H9 (cell line): ENCODE data around the gene PRUNE2. TPM values are rescaled to one million over a fixed set of nuclear protein-coding genes. Genes with fewer than 3 reads are reported as not detected.

ENCODE experiments used
- DNase-seq: peaks from one replicate; pipeline ENCODE4 v3.0.0-alpha.2; 2017
- H2AFZ ChIP-seq: one replicate; pipeline ENCODE4 v1.6.1; 2013; ENCODE audit warnings: mild to moderate bottlenecking, low read length, control low read depth, moderate library complexity
- H2AK5ac ChIP-seq: 2 replicates; pipeline ENCODE4 v1.6.1; 2013; ENCODE audit warnings: low read length, control low read depth, mixed read lengths; ENCODE audit not compliant: insufficient read length
- H2BK120ac ChIP-seq: one replicate; pipeline ENCODE4 v1.6.1; 2013; ENCODE audit warnings: low read depth, mild to moderate bottlenecking, low read length, control low read depth, inconsistent platforms; ENCODE audit not compliant: poor library complexity, severe bottlenecking
- H2BK12ac ChIP-seq: 2 replicates; pipeline ENCODE4 v1.6.1; 2013; ENCODE audit warnings: low read length, control low read depth, mixed read lengths, low read depth; ENCODE audit not compliant: insufficient read length
- H2BK15ac ChIP-seq: 2 replicates; pipeline ENCODE4 v1.6.1; 2013; ENCODE audit warnings: low read depth, low read length, control low read depth
- H2BK20ac ChIP-seq: one replicate; pipeline ENCODE4 v1.6.1; 2013; ENCODE audit warnings: low read depth, mild to moderate bottlenecking, low read length, control low read depth, inconsistent platforms; ENCODE audit not compliant: poor library complexity, severe bottlenecking
- H2BK5ac ChIP-seq: 2 replicates; pipeline ENCODE4 v1.6.1; 2013; ENCODE audit warnings: low read length, control low read depth, mixed read lengths; ENCODE audit not compliant: insufficient read length
- H3K14ac ChIP-seq: 2 replicates; pipeline ENCODE4 v1.6.1; 2013; ENCODE audit warnings: low read length, control low read depth; ENCODE audit not compliant: insufficient read depth
- H3K18ac ChIP-seq: 2 replicates; pipeline ENCODE4 v1.6.1; 2013; ENCODE audit warnings: low read depth, mild to moderate bottlenecking, mixed read lengths, low read length, control low read depth; ENCODE audit not compliant: insufficient read length
- H3K23ac ChIP-seq: 2 replicates; pipeline ENCODE4 v1.6.1; 2013; ENCODE audit warnings: low read length, control low read depth, mixed read lengths, low read depth; ENCODE audit not compliant: insufficient read length
- H3K23me2 ChIP-seq: 2 replicates; pipeline ENCODE4 v1.6.1; 2013; ENCODE audit warnings: low read depth, mild to moderate bottlenecking, mixed read lengths, low read length, control low read depth; ENCODE audit not compliant: insufficient read length, poor library complexity, severe bottlenecking
- H3K27ac ChIP-seq: 2 replicates; pipeline ENCODE4 v1.5.1; 2013; ENCODE audit warnings: low read length, control low read depth, mixed read lengths, low read depth; ENCODE audit not compliant: insufficient read length
- H3K27me3 ChIP-seq: 2 replicates; pipeline ENCODE4 v1.6.1; 2013; ENCODE audit warnings: low read length, control low read depth, inconsistent platforms; ENCODE audit not compliant: insufficient read depth
- H3K4ac ChIP-seq: 2 replicates; pipeline ENCODE4 v1.6.1; 2013; ENCODE audit warnings: low read depth, mild to moderate bottlenecking, control low read depth, inconsistent platforms, low read length, moderate library complexity
- H3K4me1 ChIP-seq: 2 replicates; pipeline ENCODE4 v1.6.1; 2013; ENCODE audit warnings: low read length, control low read depth, inconsistent platforms; ENCODE audit not compliant: insufficient read depth
- H3K4me2 ChIP-seq: 2 replicates; pipeline ENCODE4 v1.6.1; 2013; ENCODE audit warnings: low read length, control low read depth, mixed read lengths; ENCODE audit not compliant: insufficient read length, insufficient read depth
- H3K56ac ChIP-seq: 2 replicates; pipeline ENCODE4 v1.6.1; 2013; ENCODE audit warnings: low read depth, mild to moderate bottlenecking, mixed read lengths, low read length, control low read depth; ENCODE audit not compliant: insufficient read length
- H3K79me1 ChIP-seq: 2 replicates; pipeline ENCODE4 v1.6.1; 2013; ENCODE audit warnings: low read depth, mild to moderate bottlenecking, moderate library complexity, low read length, control low read depth, inconsistent platforms; ENCODE audit not compliant: insufficient read depth, poor library complexity, severe bottlenecking
- H3K79me2 ChIP-seq: 2 replicates; pipeline ENCODE4 v1.6.1; 2013; ENCODE audit warnings: low read length, control low read depth, inconsistent platforms; ENCODE audit not compliant: insufficient read depth
- H3K9ac ChIP-seq: 2 replicates; pipeline ENCODE4 v1.6.1; 2013; ENCODE audit warnings: low read length, control low read depth, mixed read lengths; ENCODE audit not compliant: insufficient read length; ENCODE audit errors: extremely low read depth
- H3K9me3 ChIP-seq: one replicate; pipeline ENCODE4 v1.6.1; 2013; ENCODE audit warnings: low read depth, low read length, inconsistent platforms; ENCODE audit not compliant: control insufficient read depth
- H3T11ph ChIP-seq: one replicate; pipeline ENCODE4 v1.6.1; 2013; ENCODE audit warnings: mild to moderate bottlenecking, low read length, control low read depth, inconsistent platforms
- H4K20me1 ChIP-seq: one replicate; pipeline ENCODE4 v1.6.1; 2013; ENCODE audit not compliant: control insufficient read depth, insufficient read length, insufficient read depth
- H4K5ac ChIP-seq: 2 replicates; pipeline ENCODE4 v1.6.1; 2013; ENCODE audit warnings: low read depth, mild to moderate bottlenecking, mixed read lengths, low read length, control low read depth; ENCODE audit not compliant: insufficient read length
- H4K8ac ChIP-seq: replicated peaks from 2 replicates; pipeline ENCODE4 v1.6.1; 2013; ENCODE audit warnings: low read length, control low read depth, mixed read lengths, low read depth; ENCODE audit not compliant: insufficient read length
- H4K91ac ChIP-seq: 2 replicates; pipeline ENCODE4 v1.6.1; 2013; ENCODE audit warnings: low read depth, mild to moderate bottlenecking, moderate library complexity, mixed read lengths, low read length, control low read depth; ENCODE audit not compliant: insufficient read length
- H3K27ac Mint-ChIP-seq, 3 experiments: 2 replicates in 2 of 3; 3 replicates in 1 of 3; pipeline ENCODE4 v1.8.0; 2020 to 2021; ENCODE audit warnings: mixed read lengths in 3 of 3, mild to moderate bottlenecking in 1 of 3, moderate library complexity in 1 of 3
- H3K27me3 Mint-ChIP-seq: 2 replicates; pipeline ENCODE4 v1.8.0; 2021; ENCODE audit warnings: low read depth, mild to moderate bottlenecking, moderate library complexity, mixed read lengths
- H3K36me3 Mint-ChIP-seq, 3 experiments: 2 replicates in 2 of 3; 3 replicates in 1 of 3; pipeline ENCODE4 v1.8.0; 2020 to 2021; ENCODE audit warnings: low read depth in 3 of 3, mixed read lengths in 3 of 3; ENCODE audit not compliant: insufficient read depth in 1 of 3
- H3K4me1 Mint-ChIP-seq, 2 experiments: 2 replicates each; pipeline ENCODE4 v1.8.0; 2020; ENCODE audit warnings: mixed read lengths in 2 of 2
- H3K4me3 Mint-ChIP-seq, 2 experiments: 2 replicates in 1 of 2; 3 replicates in 1 of 2; pipeline ENCODE4 v1.8.0; 2020 to 2021; ENCODE audit warnings: mild to moderate bottlenecking in 2 of 2, mixed read lengths in 2 of 2, moderate library complexity in 1 of 2
- H3K9me3 Mint-ChIP-seq, 2 experiments: 2 replicates in 1 of 2; 3 replicates in 1 of 2; pipeline ENCODE4 v1.8.0; 2020; ENCODE audit warnings: mild to moderate bottlenecking in 2 of 2, mixed read lengths in 2 of 2, moderate library complexity in 1 of 2
- WGBS: extraction: QIAGEN DNeasy Blood & Tissue Kit; methylation state at CpG from one replicate; pipeline ENCODE4 v1.1.7; 2013; ENCODE audit warnings: missing lambda C conversion rate, low lambda C conversion rate, mixed read lengths; ENCODE audit not compliant: insufficient read length; ENCODE audit errors: extremely low coverage; 5-methylcytosine and 5-hydroxymethylcytosine counted together
- total RNA-seq: library from RNA; stranded (reverse); gene quantifications from 2 replicates; pipeline ENCODE4 v1.2.1, GENCODE V29; 2021
- TF ChIP-seq, protein P1 (sequence below): fragments of 200-600 bp; sonication (generic); conservative IDR thresholded peaks from 3 replicates; pipeline ENCODE4 v1.8.0; 2021; ENCODE audit warnings: antibody characterized with exemption, mild to moderate bottlenecking

PRUNE2 gene
- total RNA-seq, 1 experiment from 2014 or later = 12.1 TPM

DNA sequence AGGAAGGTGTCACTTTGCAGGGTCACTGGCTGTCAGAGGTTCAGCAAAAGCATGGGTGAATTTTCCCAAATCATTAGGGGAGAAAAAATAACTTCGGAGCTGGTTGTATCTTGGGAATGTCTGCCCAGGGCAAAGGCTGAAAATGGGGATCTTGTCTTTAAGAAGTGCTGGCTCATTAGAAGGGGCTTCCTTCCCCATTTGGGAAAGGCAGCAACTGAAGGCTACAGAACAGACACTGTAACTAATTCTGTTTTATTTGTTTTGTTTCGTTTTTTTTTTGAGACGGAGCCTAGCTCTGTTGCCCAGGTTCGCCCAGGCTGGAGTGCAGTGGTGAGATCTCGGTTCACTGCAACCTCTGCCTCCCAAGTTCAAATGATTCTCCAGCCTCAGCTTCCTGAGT, 212.0 kb downstream of the PRUNE2 start:
- peaks cover 6% of the 10 kb centered on the region; the same call in 1 of the 2 replicates for H3K27me3 ChIP-seq
- no peak overlapping the region for H2BK15ac ChIP-seq
- no peaks in the 10 kb centered on the region for H3K79me2 ChIP-seq
- no peak overlapping the region for H3K9ac ChIP-seq
- no peak overlapping the region for H3K14ac ChIP-seq
- peaks cover 28 to 32% of the 10 kb centered on the region in 2 experiments for H3K4me1 Mint-ChIP-seq
- H4K5ac ChIP-seq = no peak overlapping the region
- no peak overlapping the region for H3K27ac ChIP-seq
- no peaks in the 10 kb centered on the region for H3K79me1 ChIP-seq
- H3T11ph ChIP-seq = no peak overlapping the region
- no peak overlapping the region for H3K27ac Mint-ChIP-seq
- no peak overlapping the region for H4K91ac ChIP-seq
- no peak overlapping the region for H3K18ac ChIP-seq
- peaks cover 35% of the 10 kb centered on the region for H3K27me3 Mint-ChIP-seq
- no peaks in the 10 kb centered on the region for H3K4me1 ChIP-seq
- H2BK12ac ChIP-seq = no peak overlapping the region
- H3K23ac ChIP-seq = no peak overlapping the region
- H3K36me3 Mint-ChIP-seq = no peaks in the 10 kb centered on the region
- no CpG with 5 or more reads among the region's 5 CpGs for WGBS
- no peak overlapping the region for H2BK20ac ChIP-seq
- no peak overlapping the region for H2AFZ ChIP-seq
- H4K8ac ChIP-seq = no peak overlapping the region
- H3K9me3 Mint-ChIP-seq = no peaks in the 10 kb centered on the region
- no peak for DNase-seq
- H3K56ac ChIP-seq = no peak overlapping the region
- no peaks in the 10 kb centered on the region for H3K23me2 ChIP-seq
- H3K4ac ChIP-seq = no peak overlapping the region
- no peaks in the 10 kb centered on the region for H3K9me3 ChIP-seq
- H3K4me3 Mint-ChIP-seq = no peak overlapping the region
- no peak overlapping the region for H2AK5ac ChIP-seq
- no peak overlapping the region for H3K4me2 ChIP-seq
- no peak overlapping the region for H2BK5ac ChIP-seq
- TF ChIP-seq, protein P1, sequence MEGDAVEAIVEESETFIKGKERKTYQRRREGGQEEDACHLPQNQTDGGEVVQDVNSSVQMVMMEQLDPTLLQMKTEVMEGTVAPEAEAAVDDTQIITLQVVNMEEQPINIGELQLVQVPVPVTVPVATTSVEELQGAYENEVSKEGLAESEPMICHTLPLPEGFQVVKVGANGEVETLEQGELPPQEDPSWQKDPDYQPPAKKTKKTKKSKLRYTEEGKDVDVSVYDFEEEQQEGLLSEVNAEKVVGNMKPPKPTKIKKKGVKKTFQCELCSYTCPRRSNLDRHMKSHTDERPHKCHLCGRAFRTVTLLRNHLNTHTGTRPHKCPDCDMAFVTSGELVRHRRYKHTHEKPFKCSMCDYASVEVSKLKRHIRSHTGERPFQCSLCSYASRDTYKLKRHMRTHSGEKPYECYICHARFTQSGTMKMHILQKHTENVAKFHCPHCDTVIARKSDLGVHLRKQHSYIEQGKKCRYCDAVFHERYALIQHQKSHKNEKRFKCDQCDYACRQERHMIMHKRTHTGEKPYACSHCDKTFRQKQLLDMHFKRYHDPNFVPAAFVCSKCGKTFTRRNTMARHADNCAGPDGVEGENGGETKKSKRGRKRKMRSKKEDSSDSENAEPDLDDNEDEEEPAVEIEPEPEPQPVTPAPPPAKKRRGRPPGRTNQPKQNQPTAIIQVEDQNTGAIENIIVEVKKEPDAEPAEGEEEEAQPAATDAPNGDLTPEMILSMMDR = no peak
- no peaks in the 10 kb centered on the region for H4K20me1 ChIP-seq
- H2BK120ac ChIP-seq = no peak overlapping the region
